HG02870 (cell line): ENCODE measurements around the gene FOXO6.

ENCODE experiments used
- ATAC-seq: cut with Tn5 transposase; IDR thresholded peaks from one replicate; pipeline ENCODE4 v1.9.1; 2021; ENCODE audit warnings: mild to moderate bottlenecking, moderate library complexity; ENCODE audit not compliant: unreplicated experiment

FOXO6 gene

DNA sequence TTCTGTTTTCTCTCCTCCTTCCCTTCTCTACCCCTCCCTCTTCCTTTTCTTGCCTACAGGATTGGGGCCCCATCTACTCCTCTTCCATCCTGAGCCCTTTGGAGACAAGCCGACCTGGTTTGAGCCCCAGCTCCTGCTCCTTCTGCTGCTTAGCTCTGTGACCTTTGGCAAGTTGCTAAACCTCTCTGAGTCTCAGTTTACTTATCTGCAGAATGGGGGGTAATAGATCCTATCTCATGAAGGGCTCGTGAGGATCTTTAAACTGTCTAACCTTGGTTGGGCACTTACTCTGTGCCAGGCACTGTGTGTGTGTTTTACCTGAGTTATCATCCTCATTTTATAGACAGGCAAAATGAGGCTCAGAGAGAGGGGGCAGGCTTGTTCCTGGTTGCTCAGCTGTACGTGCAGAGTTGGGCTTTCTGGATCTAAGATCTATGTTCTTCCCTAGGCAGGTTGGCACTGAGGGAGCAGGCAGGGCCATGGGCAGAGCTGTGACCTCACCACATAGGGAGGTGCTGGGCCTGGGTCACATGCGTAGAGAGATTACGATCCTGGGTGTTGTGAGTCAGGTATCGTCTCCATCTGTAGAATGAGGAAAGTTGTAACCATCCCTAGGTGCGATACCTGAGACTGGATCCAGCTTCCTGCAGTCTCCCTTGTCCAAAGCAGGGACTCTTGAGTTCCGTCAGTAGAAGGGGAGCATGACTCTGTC is 58.5 kb downstream of the FOXO6 start:
- ATAC-seq, result no peak

DNA sequence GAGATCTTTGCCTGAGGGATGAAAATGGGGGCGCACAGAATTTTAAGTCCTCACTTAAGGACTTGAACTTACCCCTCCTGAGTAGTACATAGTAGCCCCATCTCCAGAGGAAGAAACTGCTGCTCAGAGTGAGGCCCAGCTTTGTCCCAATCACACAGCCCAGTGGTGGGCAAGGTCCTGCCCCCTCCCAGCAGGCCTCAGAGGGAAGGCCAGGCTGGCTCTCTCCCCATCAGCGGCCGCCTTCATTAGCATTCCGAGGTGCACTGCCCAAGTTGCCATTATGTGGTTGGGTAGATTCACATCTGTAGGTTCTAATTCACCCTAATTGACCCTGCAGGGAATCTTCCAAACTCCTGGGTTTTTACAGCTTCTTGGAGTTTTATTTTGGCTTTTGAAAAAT is 59.1 kb downstream of the FOXO6 start:
- no peak for ATAC-seq

DNA sequence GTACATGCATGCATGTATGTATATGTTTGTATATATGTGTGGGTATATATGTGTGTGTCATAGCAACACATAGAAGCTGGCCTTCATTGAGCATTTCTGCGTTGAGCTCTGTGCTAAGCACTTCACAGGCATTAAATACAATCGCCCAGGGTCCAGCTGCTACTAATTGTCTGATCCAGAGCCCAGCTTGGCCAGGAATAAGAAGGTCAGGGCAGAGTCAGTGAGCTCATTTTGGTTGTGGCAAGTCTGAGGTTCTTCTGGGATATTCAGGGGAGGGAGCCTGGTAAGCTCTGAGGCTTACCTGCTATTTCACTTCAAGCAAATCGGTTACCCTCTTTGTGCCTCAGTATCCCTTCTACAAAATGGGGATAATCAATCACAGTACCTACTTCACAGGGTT is 59.6 kb downstream of the FOXO6 start:
- no peak for ATAC-seq

DNA sequence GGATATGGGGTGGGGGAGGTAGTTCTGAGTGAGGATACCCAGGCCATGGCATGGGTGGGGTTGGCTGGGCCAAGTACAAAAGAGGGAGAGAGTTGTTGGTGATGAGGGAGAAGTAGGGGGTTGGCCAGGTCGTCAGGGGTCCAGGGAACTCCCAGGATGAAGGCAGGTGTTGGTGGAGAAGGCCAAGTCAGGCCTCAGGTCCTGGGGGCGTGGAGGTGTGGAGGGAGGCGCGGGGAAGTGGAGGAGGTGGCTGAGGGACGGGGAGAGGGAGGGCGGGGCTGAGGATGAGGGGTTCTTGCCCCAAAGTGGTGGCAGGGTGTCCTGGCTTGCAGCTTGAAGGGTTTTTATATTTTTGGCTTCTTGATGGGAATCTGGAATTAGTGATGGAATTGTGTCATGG is 61.1 kb downstream of the FOXO6 start:
- no peak for ATAC-seq

DNA sequence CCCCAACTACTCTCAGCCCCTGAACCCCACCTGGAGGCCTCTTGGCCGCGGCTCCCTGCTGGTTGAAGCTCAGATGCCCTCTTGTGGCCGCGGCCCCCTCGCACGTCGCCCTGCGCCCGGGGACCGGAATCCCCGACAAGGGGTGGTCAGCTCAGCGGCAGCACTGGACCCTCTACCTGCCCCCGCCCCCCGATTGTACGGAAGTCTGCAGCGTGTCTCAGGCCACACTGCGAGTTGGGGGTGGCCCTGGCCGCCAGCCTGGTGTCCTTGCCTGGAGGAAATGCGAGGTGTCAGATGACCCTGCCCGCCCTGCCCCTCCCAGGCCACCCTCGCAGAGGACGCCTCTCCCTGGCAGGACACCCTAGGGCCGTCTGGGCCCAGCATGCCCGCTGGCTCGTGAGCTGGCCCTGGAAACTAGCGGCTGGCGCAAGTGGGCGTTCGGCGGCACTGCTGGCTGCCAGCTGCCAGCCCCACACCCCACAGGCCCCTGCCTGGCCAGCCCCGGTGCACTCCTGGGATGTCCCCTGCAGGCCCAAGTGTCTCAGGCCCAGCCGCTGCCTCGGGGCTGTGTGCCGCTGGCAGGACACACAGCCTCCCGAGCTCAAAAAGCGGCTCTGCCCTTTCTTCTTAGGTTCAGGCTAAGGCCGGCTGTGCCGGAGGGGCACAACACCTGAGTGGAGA is 62.4 kb downstream of the FOXO6 start:
- ATAC-seq, result no peak

DNA sequence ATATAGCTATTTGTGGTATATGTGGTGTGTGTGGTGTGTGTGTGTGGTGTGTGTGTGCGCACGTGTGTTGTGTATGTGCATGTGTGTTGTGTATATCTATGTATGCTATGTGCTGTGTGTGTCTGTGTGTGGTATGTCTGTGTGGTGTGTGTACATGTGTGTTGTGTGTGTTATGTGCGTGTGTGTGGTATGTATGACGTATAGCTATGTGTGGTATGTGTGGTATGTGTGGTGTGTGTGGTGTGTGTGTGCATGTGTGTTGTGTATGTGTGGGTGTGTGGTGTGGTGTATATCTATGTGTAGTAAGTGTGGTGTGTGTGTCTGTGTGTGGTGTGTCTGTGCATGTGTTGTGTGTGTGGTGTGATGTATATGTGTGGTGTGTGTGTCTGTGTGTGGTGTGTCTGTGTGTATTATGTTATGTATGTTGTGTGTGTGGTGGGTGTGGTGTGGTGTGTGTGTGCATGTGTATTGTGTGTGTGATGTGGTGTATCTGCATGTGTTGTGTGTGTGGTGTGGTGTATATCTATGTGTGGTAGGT is 63.4 kb downstream of the FOXO6 start:
- ATAC-seq, result no peak

DNA sequence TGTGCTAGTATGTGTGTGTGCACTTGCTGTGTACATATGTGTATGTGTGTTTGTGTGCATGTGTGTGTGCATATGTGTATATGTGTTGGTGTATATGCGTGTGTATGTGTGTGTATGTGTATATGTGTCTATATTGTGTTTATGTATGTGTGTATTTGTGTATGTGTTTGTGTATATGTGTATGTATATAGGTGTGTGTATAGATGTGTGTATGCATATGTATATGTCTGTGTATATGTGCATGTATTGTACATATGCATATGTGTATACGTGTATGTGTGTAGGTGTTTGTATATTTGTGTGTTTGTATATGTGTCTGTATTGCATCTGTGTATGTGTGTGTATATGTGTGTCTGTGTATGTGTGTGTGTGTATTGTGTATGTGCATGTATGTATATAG is 64.1 kb downstream of the FOXO6 start:
- no peak for ATAC-seq

DNA sequence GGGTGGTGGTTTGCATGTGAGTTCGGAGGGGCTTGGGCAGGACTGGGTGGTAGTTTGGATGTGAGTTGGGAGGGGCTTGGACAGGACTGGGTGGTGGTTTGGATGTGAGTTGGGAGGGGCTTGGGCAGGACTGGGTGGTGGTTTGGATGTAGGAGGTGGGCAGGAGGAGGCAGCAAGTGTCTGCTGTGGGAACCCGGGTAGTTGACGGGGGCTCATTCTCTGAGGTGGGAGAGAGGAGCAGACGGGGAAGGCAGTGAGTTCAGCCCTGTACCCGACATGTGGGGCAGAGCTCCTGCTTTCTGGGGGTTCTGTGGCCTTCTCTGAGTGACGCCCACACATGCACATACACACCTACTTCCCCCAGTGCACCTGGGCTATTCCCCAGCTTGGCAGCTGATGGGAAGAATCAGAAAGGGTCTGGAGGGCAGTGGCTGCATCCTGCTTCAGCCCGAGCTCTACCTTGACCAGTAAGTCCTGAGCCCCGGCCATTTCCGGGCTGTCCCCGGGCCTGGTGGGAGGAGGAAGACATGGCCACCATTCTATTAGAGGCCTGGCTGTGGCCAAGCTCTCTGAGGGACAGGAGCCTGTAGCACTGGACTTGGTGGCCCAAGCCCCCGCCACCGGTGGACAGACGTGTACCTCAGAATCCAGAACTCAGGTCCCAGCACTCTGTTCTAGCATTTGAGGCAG is 65.1 kb downstream of the FOXO6 start:
- no peak for ATAC-seq

DNA sequence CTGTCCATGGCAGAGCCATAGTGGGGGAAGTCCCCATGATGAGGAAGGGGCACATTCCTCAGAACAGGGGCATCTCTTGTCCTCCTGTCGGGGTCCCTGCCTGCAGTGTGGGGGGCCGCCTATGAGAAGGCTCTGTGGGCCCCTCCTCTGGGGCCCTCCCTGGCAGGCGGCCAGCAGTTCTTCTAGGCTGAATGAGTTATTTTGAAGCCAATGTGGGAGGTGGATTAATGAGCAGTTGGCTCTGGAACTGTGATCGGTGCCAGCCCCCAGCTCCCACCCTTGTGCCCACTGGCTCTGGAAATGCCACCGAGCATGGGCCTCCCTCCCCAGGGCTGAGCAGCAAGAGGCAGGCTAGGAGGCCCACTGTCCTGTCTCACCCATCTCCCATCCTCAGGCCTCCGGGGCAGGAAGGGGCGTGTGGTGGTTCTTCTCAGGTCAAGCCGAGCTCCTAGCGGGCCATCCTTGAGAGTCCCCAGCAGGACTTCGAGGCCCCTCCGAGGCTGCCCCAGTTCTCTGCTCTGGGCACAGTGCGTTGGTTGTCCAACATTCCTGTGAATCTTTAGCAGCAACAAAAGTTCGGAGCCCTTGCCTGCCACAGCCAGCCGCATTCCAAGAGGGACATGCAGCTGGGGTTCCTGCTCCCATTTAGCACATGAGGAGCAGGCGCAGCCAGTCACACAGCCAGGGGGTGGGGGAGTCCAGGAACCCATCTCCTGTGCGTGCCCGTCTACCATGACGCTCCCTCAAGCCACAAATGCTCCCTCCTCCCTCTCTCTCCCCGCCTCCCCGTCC is 66.1 kb downstream of the FOXO6 start:
- ATAC-seq, result no peak

DNA sequence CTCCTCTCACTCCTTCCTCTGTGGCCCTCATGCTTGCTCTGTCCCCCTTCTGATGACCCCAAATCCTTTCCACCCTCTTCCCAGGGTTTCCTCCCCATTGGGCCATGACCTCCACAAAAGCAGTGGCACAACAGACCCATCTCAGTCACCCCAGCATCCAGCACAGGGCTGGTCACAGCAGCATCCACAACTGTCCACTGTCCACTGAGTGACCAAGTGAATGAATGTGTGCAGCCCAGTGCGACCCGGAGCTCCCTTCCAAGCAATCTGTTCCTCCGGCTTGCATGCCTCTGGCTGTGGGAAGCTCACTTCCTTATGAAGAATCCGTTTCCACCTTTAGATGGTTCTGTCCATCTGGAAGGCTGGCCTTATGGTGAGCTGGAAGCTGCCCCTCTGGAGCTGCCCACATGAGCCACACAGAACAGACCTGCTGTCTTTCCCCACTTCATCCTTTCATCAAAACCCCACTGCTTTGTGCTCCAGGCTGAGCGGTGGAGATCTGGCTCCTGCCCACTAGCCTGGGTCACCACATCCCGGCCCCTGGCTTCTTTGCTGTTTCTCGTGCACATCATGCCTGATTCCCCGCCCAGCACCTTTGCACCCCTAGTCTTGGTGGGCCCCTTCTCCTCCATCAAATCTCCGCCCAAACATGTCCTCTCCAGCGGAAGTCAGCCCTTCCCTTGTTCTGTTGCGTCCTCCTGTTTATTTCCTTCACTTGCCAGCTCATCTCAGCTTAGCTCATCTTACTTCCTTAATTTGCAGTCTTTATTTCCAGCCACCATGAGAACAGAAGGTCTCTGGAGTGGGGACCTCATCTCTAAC is 66.9 kb downstream of the FOXO6 start:
- no peak for ATAC-seq

DNA sequence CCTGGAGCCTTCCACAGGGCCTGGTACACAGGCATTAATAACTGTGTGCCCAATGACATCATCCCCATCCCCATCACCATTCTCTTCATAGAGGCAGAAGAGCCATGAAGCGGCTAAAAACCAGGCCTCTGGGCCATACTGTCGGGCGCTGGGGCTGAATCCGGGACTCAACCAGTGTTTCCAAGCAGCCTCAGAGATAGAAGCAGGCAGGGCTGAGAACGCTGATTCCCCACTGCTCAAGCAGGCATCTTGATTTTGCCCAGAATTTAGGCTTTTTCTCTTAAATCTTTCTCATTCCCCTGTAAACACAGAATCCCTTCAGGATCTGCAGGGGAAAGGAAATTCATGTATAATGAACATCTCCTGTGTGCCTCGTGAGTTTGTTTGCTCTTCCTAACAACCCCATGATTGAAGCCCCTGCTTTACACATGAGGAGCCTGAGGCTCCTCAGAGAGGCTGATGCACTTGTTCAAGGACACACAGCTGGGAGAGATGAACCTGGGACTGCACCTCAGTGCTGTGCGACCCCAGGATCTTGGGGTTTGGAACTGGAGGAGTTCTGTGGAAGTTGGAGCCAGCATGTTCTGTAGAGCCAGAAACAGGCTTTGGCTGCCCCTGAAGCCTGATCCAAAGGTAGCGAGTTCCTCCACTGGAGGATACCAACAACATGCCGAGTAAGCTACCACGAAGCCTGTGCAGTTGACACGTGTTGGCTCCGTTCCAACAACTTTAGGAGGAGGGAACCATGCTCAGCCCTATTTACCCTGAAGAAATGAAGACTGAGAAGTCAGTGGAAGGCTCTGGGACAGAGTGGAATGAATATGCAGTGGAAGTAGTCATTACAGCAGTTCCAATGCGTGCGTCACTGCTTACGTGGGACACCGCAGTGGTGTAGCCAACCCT is 67.8 kb downstream of the FOXO6 start:
- ATAC-seq, result no peak

DNA sequence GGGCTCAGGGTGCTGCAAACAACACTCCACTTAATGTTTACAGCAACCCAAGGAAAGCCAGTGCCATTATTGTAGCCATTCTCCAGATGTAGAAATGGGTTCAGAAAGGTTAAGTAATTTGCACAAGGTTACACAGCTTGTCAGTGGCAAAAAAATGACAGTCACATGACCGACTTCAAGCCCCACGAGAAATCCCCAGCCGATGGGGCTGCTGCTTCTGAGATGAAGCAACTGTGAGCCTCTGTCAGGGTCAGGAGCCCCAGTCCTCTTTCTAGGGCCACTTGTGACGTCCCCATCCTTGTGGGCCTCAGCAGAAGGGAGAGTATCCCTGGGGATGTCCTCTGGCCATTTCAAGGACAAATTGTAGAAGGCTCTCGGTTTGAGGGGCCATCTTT is 68.4 kb downstream of the FOXO6 start:
- ATAC-seq, result no peak

DNA sequence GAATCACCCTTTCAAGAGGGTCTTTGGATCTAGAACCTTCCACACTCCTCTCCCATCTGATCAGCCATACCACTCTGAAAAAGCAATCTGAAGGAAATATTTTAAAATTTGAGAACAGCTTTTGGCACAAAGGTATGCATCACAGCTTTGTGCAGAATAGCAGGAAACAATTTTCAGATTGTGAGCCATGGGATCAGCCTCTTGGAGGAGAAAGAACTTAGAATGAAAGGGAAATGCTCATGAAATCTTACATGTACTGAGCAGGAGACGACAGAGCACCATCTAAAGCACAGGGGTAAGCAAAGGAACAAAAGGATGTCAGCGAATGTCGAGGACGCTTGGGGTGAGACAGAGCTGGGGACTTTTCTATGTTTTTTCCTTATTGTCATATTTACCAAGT is 68.8 kb downstream of the FOXO6 start:
- no peak for ATAC-seq

DNA sequence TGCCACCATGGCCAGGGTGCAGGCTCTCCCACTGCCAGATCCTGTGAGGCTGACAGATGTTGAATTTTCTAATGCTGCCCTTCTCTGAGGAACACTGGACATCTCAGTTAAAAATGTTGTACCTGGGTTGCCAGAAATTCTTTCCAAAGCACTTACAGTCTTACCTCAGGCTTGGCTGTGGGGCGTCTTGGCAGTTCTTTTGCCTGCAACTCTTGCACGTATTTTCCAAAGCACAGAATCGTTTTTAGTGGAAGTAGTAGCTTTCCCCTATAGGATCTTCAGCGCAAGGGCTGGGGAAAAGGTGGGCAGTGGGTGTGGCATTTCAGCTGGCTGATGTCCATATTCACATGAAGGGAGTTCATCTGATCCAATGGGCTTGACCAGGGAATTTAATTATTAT is 69.3 kb downstream of the FOXO6 start:
- no peak for ATAC-seq

DNA sequence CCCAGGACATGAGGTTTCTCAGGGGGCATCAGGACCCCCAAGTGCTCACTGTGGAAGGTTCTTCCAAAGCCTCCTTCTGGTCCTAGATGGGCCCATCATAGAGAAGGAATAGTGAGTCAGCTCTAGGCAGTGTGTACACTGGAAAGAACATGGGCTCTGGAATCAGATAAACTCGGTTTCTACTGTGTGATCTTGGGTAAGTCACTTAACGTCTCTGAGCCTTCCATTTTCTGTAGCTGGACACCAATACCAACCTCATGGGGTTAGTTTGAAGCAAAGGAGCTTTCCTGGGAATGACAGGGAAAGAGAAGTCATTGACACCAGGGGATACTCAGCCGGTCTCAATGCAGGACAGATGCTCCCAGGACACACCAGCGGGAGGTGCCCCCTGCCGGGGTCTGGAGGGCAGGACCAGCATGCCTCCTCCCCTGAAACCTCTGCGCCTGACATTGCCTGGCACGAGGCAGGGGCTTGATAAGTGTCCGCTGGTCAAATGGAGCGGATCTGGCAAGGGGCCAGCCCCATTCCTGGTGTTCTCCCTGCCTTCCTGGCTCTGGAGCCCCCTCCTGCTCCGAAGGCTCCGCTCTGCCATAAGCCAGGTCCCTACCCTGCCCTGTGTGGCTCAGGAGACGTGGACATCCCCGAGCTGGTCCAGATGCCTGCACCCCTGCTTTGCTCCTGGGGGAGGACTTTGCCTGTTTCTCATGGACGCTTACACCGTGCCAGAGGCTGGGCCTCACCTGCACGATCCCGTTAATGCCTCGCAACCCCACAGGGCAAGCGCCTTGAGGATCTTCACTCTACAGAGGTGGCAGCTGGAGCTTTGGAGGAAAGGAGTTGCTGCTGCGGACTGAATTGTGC is 70.5 kb downstream of the FOXO6 start:
- ATAC-seq, result no peak
